KOPT-K1 (cell line): ENCODE measurements around the gene IGFBPL1.
"Not testable (repeated sequence)": the region's sequence is repeated elsewhere in the genome, so short reads cannot be mapped to it uniquely, and the experiment has no call there.

ENCODE experiments used
- H3K27ac ChIP-seq: fragments of 200-600 bp; sonication (generic); 2 replicates; pipeline ENCODE4 v1.5.1; 2016; ENCODE audit warnings: antibody characterized with exemption, mild to moderate bottlenecking, low read depth, low read length; ENCODE audit not compliant: poor library complexity, severe bottlenecking
- H3K36me3 ChIP-seq: fragments of 200-600 bp; sonication (generic); 2 replicates; pipeline ENCODE4 v1.5.1; 2017; ENCODE audit warnings: antibody characterized with exemption, mild to moderate bottlenecking, low read length, moderate library complexity; ENCODE audit not compliant: insufficient read depth
- H3K9me3 ChIP-seq: fragments of 200-600 bp; sonication (generic); 2 replicates; pipeline ENCODE4 v1.5.1; 2017; ENCODE audit warnings: antibody characterized with exemption, low read length, mild to moderate bottlenecking; ENCODE audit not compliant: insufficient read depth, poor library complexity, severe bottlenecking

The IGFBPL1 gene

DNA sequence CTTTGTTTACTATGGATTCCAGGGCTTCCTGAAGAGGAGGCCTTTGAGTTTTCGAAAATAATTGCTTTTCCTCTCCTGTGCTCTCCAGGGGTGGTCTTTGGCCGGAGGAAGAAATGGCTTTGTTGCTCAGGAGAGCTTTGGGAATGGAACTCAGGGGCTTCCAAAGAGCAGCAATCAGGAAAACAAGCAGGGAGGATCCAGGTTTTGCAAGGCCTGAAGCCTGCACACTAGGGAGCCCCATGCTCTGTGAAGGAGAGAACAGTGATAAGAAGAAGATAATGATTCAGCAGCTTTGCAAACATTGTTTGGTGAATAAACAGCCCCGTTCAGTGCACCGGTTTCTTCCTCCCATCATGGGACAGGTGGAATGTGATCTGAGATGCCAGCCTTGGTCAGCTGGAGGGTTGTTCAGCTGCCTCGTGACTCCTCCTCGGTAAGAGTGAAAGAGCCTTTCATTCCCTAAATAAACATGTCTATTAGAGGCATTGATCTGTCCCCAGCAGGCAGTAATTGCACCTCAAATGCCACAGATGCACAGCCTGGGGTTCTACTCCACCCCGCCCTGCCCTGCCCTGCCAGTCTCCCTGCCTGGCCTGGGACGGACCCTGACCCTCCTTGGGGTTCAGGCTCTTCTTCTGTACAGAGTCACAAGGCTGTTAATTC, 43.3 kb downstream of the IGFBPL1 start:
- Histone ChIP-seq H3K9me3 (peaks cover 16% of the 10 kb centered on the region), H3K27ac (no peak overlapping the region), H3K36me3 (no peaks in the 10 kb centered on the region)

DNA sequence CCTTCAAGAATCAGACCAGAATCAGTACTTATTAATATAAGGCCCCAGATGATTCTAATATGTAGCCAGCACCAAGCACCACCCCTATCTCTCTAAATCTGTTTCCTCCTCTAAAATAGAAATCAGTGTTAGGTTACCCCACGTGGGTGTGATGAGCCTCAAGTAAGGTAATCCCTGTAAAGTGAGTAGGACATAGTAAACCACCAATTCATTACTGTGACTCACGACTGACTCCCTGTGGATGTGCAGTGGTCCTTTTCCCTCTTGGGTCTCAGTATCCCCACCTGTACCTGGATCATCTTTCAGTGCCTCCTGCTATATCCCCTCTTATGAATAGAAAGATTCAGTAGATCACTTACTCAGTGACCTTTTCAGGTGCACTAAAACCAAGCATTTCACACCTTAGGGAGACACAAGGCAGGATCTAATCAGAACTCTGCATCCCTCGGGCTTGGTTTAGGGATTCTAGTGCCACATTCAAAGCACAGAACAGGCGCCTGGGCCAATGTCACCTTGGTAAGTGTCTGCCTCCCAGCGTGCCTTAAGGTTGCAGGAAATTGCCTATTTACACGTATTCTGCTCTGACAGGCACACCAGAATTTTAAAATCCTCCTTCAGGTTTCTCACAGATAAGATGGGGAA, 43.9 kb downstream of the IGFBPL1 start:
- Histone ChIP-seq H3K9me3 (peaks cover 10% of the 10 kb centered on the region), H3K27ac (no peak overlapping the region), H3K36me3 (no peaks in the 10 kb centered on the region)

DNA sequence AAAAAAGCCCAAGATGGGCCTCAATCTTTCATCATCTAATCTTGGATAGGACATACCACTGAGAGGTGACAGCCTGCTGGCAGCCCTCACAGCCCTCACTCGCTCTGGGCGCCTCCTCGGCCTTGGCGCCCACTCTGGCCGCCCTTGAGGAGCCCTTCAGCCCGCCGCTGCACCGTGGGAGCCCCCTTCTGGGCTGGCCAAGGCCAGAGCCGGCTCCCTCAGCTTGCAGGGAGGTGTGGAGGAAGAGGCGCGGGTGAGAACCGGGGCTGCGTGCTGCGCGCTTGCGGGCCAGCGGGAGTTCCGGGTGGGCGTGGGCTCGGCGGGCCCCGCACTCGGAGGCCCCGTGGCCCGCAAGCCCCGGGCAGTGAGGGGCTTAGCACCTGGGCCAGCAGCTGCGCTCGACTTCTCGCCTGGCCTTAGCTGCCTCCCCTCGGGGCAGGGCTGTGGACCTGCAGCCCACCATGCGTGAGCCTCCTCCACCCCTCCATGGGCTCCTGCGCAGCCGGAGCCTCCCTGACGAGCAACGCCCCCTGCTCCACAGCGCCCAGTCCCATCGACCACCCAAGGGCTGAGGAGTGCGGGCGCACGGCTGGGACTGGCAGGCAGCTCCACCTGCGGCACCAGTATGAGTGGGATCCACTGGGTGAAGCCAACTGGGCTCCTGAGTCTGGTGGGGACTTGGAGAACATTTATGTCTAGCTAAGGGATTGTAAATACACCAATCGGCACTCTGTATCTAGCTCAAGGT, 46.7 kb downstream of the IGFBPL1 start:
- not testable (repeated sequence) for H3K9me3 ChIP-seq, H3K27ac ChIP-seq, H3K36me3 ChIP-seq

DNA sequence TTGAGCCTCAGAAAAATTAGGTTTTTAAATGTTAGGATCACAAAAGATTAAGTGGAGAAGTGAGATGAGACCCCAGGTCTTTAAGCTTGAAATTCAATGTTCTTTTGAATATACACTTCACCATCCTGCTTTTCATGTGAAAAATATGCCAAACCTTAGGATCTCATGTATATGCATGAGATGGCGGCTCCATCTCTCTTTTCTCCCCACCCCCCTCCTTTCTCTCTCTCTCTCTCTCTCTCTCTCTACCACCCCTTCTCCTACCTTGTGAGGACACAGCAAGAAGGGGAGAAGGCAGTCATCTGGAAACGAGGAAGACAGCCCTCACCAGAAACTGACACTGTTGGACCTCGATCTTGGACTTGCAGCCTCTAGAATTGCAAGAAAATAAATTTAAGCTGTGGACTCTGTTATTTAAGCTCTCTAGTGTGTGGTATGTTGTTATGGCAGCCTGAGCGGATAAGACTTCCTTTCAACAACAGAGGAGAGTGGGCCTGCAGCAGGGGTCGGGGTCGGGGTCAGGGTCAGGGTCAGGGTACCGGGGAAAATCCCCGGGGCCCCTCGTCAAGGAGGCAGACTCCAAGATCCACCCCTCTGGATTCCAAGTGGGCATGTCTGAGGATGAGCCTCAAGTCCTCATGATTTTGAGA, 48.1 kb downstream of the IGFBPL1 start:
- Histone ChIP-seq H3K36me3 (no peaks in the 10 kb centered on the region), H3K27ac (no peak overlapping the region), H3K9me3 (no peaks in the 10 kb centered on the region)

DNA sequence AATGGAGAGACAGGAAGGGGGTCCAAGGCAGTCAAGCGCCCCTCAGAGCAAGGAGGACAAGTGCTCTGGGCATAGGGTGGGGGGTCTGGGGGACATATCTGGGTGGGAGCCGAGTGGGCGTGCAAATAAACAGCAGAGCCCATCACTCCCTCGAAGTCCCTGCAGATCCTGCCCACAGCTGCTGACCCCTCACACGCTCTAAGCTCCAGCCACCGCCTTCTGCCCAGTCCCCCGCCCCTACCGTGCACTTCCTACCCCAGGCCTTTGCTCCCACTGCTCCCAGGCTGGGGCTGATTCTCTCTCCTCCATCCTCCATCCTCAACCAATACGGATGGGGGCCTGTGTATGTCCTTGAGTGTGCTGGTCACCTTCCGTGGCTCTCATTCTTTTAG, 48.7 kb downstream of the IGFBPL1 start:
- Histone ChIP-seq H3K27ac (no peak overlapping the region), H3K9me3 (no peaks in the 10 kb centered on the region), H3K36me3 (no peaks in the 10 kb centered on the region)

GRCh38 chr9:38374847-38375571, 49.2 kb downstream of the IGFBPL1 start:
- H3K9me3 ChIP-seq: no peaks in the 10 kb centered on the region

GRCh38 chr9:38373679-38374078, 50.6 kb downstream of the IGFBPL1 start:
- Histone ChIP-seq H3K36me3 (no peaks in the 10 kb centered on the region), H3K9me3 (no peaks in the 10 kb centered on the region), H3K27ac (no peak overlapping the region)

More at GRCh38 chr9:38374847-38375571, 49.2 kb downstream of the IGFBPL1 start:
- H3K27ac ChIP-seq: no peak overlapping the region
- H3K36me3 ChIP-seq: no peaks in the 10 kb centered on the region

DNA sequence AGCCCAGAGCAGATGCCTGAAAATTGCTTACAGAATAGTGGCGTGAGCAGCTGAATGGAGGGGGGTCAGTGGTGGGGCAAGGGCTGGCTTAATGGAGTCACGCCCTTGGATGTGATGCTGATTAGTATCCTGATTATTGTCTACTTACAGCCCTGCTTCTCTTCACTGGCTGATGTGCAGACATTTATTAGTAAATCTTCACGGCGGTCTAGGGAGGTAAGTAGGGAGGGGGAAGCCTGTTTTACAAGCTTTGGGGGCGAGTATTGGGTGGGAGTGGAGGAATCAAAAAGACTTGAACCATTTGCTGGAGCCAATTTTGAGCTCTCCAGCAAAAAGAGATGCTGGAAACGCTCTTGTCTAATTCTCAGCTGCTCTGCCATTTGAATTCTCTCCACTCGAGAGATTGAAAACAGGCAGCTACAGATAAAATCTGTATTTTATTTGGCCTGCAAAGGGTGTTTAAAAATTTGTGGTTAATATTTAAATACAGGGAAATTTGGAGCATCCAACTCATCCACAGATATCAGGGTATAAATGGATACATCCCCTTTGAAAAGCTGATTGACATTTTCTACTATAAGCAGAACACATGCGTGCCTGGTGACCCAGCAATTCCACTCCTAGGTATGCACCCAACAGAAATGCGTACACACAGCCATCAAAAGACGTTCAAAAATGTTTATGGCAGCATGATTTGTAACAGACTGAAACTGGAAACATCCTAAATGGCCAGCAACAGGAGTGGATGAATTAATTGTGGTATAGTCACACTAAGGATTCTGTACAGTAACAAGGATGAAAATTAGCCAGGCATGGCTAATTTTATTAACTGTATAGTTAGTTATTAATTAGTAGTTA, 51.3 kb downstream of the IGFBPL1 start:
- H3K9me3 ChIP-seq: no peaks in the 10 kb centered on the region
- no peaks in the 10 kb centered on the region for H3K36me3 ChIP-seq
- no peak overlapping the region for H3K27ac ChIP-seq

GRCh38 chr9:38371495-38371894, 52.8 kb downstream of the IGFBPL1 start:
- Histone ChIP-seq H3K36me3 (no peaks in the 10 kb centered on the region), H3K27ac (no peak overlapping the region), H3K9me3 (no peaks in the 10 kb centered on the region)

DNA sequence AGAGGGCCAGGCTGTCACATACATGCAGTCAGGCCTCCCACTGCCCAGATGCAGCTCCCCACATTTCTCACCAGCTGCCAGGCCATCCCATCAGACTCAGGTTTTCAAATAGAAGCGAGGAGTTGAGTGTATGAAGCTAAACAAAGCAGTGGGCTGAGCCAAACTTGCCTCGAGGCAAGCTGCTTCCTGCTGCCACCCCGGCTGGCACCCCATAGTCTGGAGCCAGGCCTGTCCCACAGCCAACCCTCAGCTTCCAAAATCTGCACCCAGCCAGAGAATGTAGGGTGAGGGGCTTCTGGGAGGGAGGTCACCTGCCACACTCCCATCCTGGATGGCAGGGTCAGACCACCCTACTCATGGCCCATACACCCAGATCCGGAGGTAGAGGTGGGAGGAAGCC, 54.1 kb downstream of the IGFBPL1 start:
- no peaks in the 10 kb centered on the region for H3K36me3 ChIP-seq
- H3K9me3 ChIP-seq: no peaks in the 10 kb centered on the region
- no peak overlapping the region for H3K27ac ChIP-seq

GRCh38 chr9:38368731-38369130, 55.5 kb downstream of the IGFBPL1 start:
- Histone ChIP-seq H3K27ac (no peak overlapping the region), H3K36me3 (no peaks in the 10 kb centered on the region), H3K9me3 (no peaks in the 10 kb centered on the region)

DNA sequence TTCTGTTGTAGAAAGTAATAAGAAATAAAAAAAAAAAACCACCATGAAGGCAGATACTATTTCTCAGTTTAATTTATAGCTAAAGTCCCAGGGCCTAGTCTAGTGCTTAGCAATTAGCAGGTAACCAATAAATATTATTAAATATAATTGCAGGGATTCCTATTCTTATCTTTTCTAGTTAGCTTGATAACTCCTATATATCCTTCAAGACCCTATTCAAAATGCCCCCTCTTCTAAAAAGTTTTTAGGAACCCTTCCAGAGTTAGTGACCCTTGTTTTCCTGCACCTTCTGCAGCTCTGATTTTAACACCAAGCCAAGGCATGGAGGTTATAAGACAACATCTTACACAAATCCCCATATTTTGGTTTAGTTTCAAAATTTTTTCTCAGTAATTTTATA, 56.4 kb downstream of the IGFBPL1 start:
- Histone ChIP-seq H3K36me3 (no peaks in the 10 kb centered on the region), H3K27ac (no peak overlapping the region), H3K9me3 (no peaks in the 10 kb centered on the region)

DNA sequence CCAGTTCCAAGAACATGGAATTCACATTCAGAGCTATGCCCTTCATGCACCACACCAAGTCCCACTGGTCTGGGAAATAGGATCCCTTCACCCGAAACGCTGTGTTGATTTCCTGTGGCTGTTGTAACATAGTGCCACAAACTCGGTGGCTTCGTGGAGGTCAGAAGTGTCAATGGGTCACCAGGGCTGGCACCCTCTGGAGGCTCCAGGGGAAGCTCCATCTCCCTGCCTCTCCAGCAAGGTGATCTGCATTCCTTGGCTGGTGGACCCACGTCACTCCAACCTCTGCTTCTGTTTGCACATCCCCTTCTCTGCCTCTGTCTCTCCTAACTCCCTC, 60.7 kb downstream of the IGFBPL1 start:
- no peaks in the 10 kb centered on the region for H3K36me3 ChIP-seq
- H3K9me3 ChIP-seq: no peaks in the 10 kb centered on the region
- no peak overlapping the region for H3K27ac ChIP-seq

GRCh38 chr9:38362852-38363588, 61.2 kb downstream of the IGFBPL1 start:
- H3K9me3 ChIP-seq: no peaks in the 10 kb centered on the region
- no peak overlapping the region for H3K27ac ChIP-seq
- no peaks in the 10 kb centered on the region for H3K36me3 ChIP-seq
